ENCODE data around the gene PHKG1.
A peak's percentile ranks its signal among the peaks of the same experiment; 100 is the strongest.
"Not testable (repeated sequence)": the region's sequence is repeated elsewhere in the genome, so short reads cannot be mapped to it uniquely, and the experiment has no call there.

The PHKG1 gene

DNA sequence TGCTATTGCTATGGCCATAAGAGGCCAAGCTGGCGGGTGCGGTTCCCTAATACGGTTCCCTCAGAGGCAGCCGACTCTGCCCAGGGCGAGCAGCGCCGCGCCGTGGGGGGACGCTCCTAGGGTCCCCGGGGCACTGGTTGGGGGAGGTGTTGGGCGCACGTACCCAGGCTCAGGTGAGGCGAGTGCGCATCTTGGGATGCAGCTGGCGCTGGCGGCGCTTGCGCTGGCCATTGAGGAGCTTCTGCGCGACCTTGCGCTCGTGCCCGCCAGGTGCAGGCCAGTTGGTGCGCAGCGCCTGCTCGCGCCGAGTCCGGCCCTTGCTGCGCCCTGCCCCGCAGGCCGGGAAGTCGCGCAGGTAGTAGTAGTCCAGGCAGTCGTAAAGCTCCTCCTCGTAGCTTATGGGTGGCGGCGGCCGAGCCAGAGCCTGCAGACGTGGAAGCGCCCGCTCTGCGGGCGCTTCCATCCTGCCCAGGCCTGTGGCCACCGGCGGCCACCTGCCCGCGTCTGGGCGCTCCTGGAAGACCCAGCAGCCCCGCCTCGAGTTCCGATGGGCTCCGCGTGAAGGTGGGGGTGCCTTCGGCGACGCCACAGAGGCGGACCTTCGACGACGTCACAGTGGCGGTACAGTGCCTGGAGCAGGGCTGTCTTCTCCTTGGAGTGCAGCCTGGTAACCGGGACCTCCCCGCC lies 23.2 kb upstream of the PHKG1 start, which contains the start of gene NUPR2:
Gene NUPR2 (minus strand): TSS at position 566 of the 687 bp plus-strand sequence. CDS start 103 bp downstream, at position 463.
- TF ChIP-seq, protein P1, sequence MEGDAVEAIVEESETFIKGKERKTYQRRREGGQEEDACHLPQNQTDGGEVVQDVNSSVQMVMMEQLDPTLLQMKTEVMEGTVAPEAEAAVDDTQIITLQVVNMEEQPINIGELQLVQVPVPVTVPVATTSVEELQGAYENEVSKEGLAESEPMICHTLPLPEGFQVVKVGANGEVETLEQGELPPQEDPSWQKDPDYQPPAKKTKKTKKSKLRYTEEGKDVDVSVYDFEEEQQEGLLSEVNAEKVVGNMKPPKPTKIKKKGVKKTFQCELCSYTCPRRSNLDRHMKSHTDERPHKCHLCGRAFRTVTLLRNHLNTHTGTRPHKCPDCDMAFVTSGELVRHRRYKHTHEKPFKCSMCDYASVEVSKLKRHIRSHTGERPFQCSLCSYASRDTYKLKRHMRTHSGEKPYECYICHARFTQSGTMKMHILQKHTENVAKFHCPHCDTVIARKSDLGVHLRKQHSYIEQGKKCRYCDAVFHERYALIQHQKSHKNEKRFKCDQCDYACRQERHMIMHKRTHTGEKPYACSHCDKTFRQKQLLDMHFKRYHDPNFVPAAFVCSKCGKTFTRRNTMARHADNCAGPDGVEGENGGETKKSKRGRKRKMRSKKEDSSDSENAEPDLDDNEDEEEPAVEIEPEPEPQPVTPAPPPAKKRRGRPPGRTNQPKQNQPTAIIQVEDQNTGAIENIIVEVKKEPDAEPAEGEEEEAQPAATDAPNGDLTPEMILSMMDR (IDR thresholded peaks at IDR 0.05; ENCODE audit: unreplicated experiment in 3 of 3) = no peak
- no peaks in the 10 kb centered on the region for H3K4me1 Mint-ChIP-seq
- H3K9me3 Mint-ChIP-seq = peaks cover 14% of the 10 kb centered on the region
- no peak within 1 kb of the TSS for H3K27ac Mint-ChIP-seq
- no peaks in the 10 kb centered on the region for H3K36me3 Mint-ChIP-seq (ENCODE audit: low read depth)
- no peak within 1 kb of the TSS for H3K4me3 Mint-ChIP-seq
- H3K27me3 Mint-ChIP-seq (ENCODE audit: low read depth) = no peaks in the 10 kb centered on the region

- not testable (repeated sequence) for H3K9me3 Mint-ChIP-seq; H3K36me3 Mint-ChIP-seq (ENCODE audit: low read depth); H3K4me3 Mint-ChIP-seq; H3K27ac Mint-ChIP-seq; H3K27me3 Mint-ChIP-seq (ENCODE audit: low read depth); H3K4me1 Mint-ChIP-seq
Observed at GRCh38 chr7:56112244-56112643, 19.5 kb upstream of the PHKG1 start.

- TF ChIP-seq, protein P1 (IDR thresholded peaks at IDR 0.05; ENCODE audit: unreplicated experiment in 3 of 3) = no peak
- Mint-ChIP-seq H3K4me3 (no peak overlapping the region), H3K27me3 (ENCODE audit: low read depth) (no peaks in the 10 kb centered on the region), H3K9me3 (peaks cover 11% of the 10 kb centered on the region), H3K36me3 (ENCODE audit: low read depth) (peaks cover 3% of the 10 kb centered on the region), H3K4me1 (peaks cover 9% of the 10 kb centered on the region), H3K27ac (no peak overlapping the region)
Observed at GRCh38 chr7:56110611-56111010, 17.9 kb upstream of the PHKG1 start.

DNA sequence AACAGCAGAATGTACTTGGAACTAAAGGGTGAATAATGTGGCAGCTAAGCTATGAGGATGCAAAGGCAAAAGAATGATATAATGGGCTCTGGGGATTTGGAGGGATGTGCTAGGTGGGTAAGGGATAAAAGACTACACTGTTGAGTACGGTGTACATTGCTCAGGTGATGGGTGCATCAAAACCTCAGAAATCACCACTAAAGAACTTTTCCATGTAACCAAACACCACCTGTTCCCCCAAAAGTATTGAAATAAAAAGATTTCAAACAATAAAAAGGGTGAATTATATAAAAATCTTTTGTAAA lies 15.2 kb upstream of the PHKG1 start:
- Mint-ChIP-seq H3K4me1 (peaks cover 14% of the 10 kb centered on the region), H3K27me3 (ENCODE audit: low read depth) (no peaks in the 10 kb centered on the region), H3K4me3 (peak overlapping the region; percentile 47 to 75 (median 62)), H3K27ac (no peak overlapping the region), H3K36me3 (ENCODE audit: low read depth) (peaks cover 11% of the 10 kb centered on the region), H3K9me3 (peaks cover 11% of the 10 kb centered on the region)
- TF ChIP-seq, protein P1 (IDR thresholded peaks at IDR 0.05; ENCODE audit: unreplicated experiment in 3 of 3) = no peak

DNA sequence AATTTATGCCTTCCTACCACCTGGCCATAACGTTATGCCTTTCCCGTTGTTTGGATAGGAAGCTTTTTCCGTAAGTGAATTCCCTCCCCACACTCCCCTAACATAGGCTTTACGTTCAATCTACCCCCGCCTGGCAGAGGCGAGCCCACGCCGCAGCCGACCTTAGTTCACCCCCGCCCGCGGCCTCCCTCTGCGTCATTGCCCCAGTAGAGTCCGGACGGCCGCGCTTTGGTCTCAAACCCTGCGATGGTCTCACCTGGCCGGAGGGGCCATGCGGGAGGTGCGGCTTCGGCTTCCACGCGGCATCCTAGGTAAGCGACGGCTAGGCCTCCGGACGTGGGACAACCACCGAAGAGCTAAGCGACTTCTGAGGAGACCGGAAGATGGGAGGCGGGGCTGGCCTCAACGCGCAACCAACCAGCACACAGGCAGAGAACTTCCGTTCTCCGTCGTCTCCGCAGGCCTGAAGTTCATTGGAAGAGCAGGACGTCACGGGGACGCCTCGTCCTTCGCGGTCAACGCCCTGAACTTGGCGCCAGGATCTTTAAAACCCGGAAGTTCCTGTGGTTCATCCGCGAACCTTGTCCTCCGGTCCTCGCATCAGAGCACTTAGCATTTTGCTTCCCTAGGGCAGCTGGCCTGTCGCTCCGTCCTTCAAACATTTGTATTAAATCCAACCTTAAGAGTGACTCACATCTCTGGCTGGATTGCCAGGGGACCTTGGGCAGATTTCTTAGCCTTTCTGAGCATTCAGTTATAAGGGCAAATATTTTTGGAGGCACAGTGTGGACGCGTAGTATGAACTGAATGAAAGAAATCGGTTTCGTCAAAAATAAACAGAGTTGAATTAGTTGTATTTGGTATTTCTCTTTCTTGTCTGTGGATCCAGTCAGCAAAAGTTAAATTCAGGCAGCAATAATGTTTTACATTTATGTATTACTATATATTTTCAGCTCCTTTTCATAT lies 13.6 kb upstream of the PHKG1 start, which contains the start of gene CHCHD2:
Gene CHCHD2 (minus strand): TSS at position 369 of the 966 bp plus-strand sequence. CDS start 63 bp downstream, at position 306.
- Mint-ChIP-seq H3K27ac (peak within 1 kb of the TSS; percentile 92 to 99 (median 97)), H3K4me3 (peak within 1 kb of the TSS; percentile 97 to 99 (median 97)), H3K9me3 (peaks cover 11% of the 10 kb centered on the region), H3K4me1 (peaks cover 14% of the 10 kb centered on the region), H3K36me3 (ENCODE audit: low read depth) (peaks cover 17% of the 10 kb centered on the region), H3K27me3 (ENCODE audit: low read depth) (no peaks in the 10 kb centered on the region)
- TF ChIP-seq, protein P1 (IDR thresholded peaks at IDR 0.05; ENCODE audit: unreplicated experiment in 3 of 3) = no peak

GRCh38 chr7:56105508-56105907 lies 12.8 kb upstream of the PHKG1 start:
- TF ChIP-seq, protein P1 (IDR thresholded peaks at IDR 0.05; ENCODE audit: unreplicated experiment in 3 of 3) = no peak
- peak overlapping the region; percentile 92 to 99 (median 97) for H3K27ac Mint-ChIP-seq
- H3K9me3 Mint-ChIP-seq = peaks cover 11% of the 10 kb centered on the region
- peaks cover 26% of the 10 kb centered on the region for H3K36me3 Mint-ChIP-seq (ENCODE audit: low read depth)
- H3K27me3 Mint-ChIP-seq (ENCODE audit: low read depth) = no peaks in the 10 kb centered on the region
- H3K4me3 Mint-ChIP-seq = peak overlapping the region; percentile 97 to 99 (median 97)
- peaks cover 14% of the 10 kb centered on the region for H3K4me1 Mint-ChIP-seq

GRCh38 chr7:56104138-56104537 lies 11.4 kb upstream of the PHKG1 start:
- peaks cover 36% of the 10 kb centered on the region for H3K36me3 Mint-ChIP-seq (ENCODE audit: low read depth)
- H3K27me3 Mint-ChIP-seq (ENCODE audit: low read depth); H3K27ac Mint-ChIP-seq: not testable (repeated sequence)
- H3K4me3 Mint-ChIP-seq = peak overlapping the region in 1 of 3 experiments; percentile 14
- H3K4me1 Mint-ChIP-seq = peaks cover 14% of the 10 kb centered on the region
- H3K9me3 Mint-ChIP-seq = peaks cover 11% of the 10 kb centered on the region

Measured in nephron (organoid).